GM18520 (cell line): ENCODE measurements around the gene MYOZ2.

Source experiments
- ATAC-seq: cut with Tn5 transposase; IDR thresholded peaks from one replicate; pipeline ENCODE4 v1.9.1; 2021; ENCODE audit not compliant: unreplicated experiment

Gene MYOZ2

GRCh38 chr4:119135721-119136121, at the start of gene MYOZ2:
TSS of gene MYOZ2 (plus strand) at chr4:119135832. CDS start at chr4:119136526, 694 bp downstream.
- ATAC-seq, result no peak

- ATAC-seq, result no peak
Measured at GRCh38 chr4:119087121-119087520, 48.5 kb upstream of the MYOZ2 start.

GRCh38 chr4:119087656-119088055, 48.0 kb upstream of the MYOZ2 start:
- no peak for ATAC-seq

- no peak for ATAC-seq
Measured at GRCh38 chr4:119093042-119093827, 42.4 kb upstream of the MYOZ2 start.

GRCh38 chr4:119097282-119097900, 38.2 kb upstream of the MYOZ2 start:
- ATAC-seq, result no peak

DNA sequence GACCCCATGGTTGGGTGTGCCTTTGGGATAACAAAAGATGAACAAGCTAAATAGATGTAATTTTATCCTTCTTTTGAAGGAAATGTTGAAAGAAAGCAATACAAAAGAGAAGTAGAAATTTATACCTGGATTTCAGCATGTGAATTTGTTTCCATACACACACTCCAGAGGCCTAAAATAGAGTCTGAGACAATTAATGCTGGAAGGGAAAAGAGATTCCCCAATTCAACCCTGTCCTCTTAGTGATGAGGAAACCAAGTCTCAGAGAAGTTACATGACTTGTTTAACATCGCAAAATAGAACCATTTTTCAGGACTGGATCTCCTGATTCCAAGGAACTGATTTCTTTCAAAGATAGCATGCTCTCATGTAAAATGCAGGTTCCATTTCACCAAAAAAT, 37.3 kb upstream of the MYOZ2 start:
- no peak for ATAC-seq

- no peak for ATAC-seq
Measured at GRCh38 chr4:119099227-119099810, 36.3 kb upstream of the MYOZ2 start.

GRCh38 chr4:119100655-119101054, 35.0 kb upstream of the MYOZ2 start:
- ATAC-seq, result no peak

DNA sequence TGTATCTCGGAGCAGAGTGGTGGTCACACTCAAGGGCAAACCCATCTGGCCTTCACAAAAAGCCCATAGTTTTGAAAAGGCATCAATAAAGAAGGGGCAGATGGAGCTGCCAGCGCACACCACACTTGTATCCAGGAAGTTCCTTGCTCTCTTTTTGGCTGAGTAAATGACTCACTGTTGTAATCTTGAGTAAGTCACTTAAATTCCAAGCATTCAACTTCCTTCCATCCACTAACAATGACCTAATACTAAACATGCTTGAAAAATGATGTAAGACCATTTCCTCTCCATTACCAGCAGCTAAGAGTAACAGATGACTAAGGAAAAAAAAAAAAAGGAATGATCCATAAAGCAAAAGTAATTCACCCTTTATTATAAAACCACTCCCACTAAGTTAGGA, 32.4 kb upstream of the MYOZ2 start:
- no peak for ATAC-seq

GRCh38 chr4:119104644-119105273, 30.9 kb upstream of the MYOZ2 start:
- no peak for ATAC-seq

- no peak for ATAC-seq
Measured at GRCh38 chr4:119105605-119106004, 30.0 kb upstream of the MYOZ2 start.

GRCh38 chr4:119106036-119107000, 29.3 kb upstream of the MYOZ2 start:
- ATAC-seq, result no peak

GRCh38 chr4:119110121-119110520, 25.5 kb upstream of the MYOZ2 start:
- no peak for ATAC-seq

- ATAC-seq, result no peak
Measured at GRCh38 chr4:119111296-119111695, 24.3 kb upstream of the MYOZ2 start.

GRCh38 chr4:119113033-119113655, 22.5 kb upstream of the MYOZ2 start:
- no peak for ATAC-seq

DNA sequence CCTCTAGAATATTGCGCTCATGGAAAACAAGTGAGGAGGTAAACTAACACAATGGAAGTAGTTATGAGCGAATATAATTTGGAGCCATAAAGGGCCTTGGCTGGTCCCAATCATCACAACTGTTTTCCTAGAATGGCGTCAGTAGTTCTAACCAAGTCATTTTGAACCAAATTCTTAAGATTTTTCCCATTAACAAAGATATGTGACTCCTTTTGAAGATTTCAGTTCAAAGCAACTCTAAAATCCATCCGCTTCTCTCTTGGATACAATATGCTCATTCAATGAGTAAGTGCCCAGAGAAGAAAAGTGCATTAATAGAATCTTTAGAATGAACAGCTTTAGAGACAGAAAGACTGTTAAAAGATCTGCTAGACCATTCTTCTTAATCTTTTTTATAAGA, 19.6 kb upstream of the MYOZ2 start:
- ATAC-seq, result no peak

- ATAC-seq, result no peak
Measured at GRCh38 chr4:119116925-119117900, 18.4 kb upstream of the MYOZ2 start.

DNA sequence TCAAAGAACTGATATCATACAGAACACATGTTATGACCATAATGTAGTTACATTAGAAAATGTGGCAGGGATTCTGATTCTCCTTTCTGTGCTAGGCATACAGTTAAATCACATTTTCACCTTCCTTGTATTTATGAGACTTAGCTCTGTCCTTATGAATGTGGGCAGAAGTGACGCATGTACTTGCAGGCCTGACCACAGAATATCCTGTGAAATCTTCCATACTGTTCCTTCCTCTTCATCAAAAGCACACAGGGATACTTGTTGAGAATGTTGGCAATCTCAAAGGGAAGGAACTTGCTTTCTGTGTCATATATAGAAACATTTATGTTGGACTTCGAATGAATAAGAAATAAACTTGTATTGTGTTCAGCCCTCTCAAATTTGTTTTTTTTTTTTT, 17.2 kb upstream of the MYOZ2 start:
- no peak for ATAC-seq

GRCh38 chr4:119124352-119124751, 11.3 kb upstream of the MYOZ2 start:
- ATAC-seq, result no peak
